Fibroblast of mammary gland (primary cell): ENCODE results near the gene DLD.
A peak's percentile ranks its signal among the peaks of the same experiment; 100 is the strongest.

ENCODE experiments used
- DNase-seq: peaks from one replicate; pipeline ENCODE4 v3.0.0-alpha.2; 2010; ENCODE audit warnings: low read depth
- H3K4me3 ChIP-seq: 2 replicates; pipeline ENCODE4 v1.5.1; 2011; ENCODE audit warnings: low read depth, mild to moderate bottlenecking, low read length, moderate library complexity; ENCODE audit not compliant: control insufficient read depth
- TF ChIP-seq, protein P1 (sequence below): conservative IDR thresholded peaks from 2 replicates; pipeline ENCODE4 v1.5.1; 2011; ENCODE audit warnings: low read depth, low read length, inconsistent platforms; ENCODE audit not compliant: control insufficient read depth, insufficient read depth

The DLD gene

DNA sequence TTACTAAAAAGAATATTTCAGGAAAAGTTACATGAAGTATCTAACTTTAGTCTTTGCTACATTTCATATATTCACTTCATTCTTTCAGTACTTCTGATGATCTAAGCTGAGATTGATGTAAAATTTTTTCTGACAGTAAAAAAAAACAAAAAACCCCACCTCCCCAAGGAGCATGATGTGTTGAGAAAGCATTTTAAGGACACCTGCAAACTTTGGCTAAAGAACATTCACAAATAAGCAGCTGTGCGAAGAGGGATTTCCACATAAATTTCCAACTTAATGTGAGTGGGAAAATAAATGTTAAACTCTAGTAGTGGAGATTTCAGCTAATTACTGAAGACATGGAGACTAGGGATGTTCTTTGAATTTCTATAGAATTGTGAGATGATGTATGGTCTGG lies 35.5 kb downstream of the DLD start:
- H3K4me3 ChIP-seq: no peak overlapping the region
- no peak for DNase-seq
- TF ChIP-seq, protein P1, sequence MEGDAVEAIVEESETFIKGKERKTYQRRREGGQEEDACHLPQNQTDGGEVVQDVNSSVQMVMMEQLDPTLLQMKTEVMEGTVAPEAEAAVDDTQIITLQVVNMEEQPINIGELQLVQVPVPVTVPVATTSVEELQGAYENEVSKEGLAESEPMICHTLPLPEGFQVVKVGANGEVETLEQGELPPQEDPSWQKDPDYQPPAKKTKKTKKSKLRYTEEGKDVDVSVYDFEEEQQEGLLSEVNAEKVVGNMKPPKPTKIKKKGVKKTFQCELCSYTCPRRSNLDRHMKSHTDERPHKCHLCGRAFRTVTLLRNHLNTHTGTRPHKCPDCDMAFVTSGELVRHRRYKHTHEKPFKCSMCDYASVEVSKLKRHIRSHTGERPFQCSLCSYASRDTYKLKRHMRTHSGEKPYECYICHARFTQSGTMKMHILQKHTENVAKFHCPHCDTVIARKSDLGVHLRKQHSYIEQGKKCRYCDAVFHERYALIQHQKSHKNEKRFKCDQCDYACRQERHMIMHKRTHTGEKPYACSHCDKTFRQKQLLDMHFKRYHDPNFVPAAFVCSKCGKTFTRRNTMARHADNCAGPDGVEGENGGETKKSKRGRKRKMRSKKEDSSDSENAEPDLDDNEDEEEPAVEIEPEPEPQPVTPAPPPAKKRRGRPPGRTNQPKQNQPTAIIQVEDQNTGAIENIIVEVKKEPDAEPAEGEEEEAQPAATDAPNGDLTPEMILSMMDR: no peak

DNA sequence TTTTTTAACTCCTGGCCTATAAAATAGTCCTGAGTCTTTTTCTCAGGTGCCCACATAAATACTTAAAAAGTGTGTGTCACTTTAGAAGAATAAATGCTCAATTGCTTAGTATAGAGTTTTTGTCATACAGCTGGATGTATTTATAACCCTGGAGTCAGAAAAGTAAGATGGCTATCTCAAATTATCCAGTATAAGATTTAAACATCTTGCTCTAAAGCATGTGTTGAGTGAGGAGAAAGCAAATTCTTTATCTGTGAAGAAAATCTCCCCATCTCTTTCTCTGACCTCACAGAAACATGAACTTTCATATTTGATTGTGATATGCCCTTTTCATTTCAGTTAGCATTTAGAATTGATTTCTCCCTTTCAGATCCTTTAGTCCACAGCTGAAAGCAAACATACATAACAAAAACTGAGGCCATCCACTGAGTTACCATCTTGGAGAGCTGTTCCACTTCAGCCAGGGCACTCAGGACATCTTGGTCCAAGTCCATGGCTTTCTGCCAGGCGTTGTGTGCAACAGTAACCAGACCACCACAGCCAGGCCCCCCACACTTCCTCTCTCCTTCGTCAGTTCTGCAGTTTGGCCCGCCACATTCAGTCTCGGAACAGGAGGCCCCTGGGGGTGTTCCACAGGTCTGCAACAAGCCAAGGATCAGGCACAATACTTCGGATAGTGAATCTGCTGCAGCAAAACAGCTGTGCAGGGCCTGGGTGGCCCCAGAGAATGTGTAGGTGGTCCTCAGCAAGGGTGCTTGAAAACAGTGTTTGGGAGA lies 40.9 kb downstream of the DLD start:
- DNase-seq: no peak
- H3K4me3 ChIP-seq: no peak overlapping the region

DNA sequence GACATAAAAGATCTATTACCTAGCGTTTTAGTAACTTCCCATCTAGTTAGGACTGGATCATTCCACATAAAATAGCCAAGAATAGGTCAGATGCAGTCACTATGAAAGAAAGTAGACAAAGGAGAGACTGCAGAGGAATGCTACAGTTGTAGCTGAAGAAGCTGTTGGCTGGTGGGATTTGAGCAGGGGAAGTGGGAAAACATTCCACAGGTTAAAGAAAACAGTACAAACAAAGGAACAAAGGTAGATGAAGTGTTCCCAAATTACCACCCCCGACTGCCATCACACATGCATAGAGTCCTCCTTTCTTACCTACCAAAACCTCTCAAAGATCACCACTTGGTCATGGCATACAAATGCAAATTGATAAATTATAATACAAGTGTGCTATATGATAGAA lies 41.8 kb downstream of the DLD start:
- TF ChIP-seq, protein P1: no peak
- H3K4me3 ChIP-seq: no peak overlapping the region
- DNase-seq: no peak

More for the DNA sequence above, 40.9 kb downstream of the DLD start:
- TF ChIP-seq, protein P1: no peak

DNA sequence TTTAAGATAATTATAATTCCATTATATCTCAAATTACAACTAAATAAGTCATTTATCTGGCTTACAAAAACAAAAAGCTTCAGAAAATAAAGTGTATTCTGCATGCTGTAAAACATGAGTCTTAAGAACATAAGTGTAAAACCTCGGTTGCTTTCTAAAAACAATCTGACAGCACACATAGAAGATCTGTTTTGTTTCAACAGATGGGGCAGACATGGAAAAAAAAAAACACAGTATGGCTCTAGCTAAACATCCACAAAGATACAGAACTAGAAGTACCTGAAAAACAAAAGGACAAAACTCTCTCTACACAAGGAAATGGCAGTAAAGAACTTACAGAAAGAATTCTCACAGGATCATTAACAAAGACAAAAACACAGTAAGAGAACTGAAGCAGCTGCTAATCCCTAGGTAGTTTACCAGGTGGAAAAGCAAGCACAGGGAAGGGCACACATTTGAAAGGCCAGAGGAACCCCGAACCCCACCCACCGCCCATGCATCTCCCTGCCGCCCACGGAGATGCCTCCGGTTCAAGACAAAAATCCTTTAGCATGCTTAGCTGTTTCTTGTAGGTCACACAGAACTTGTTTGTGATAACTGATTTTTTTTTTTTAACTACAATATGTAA lies 42.5 kb downstream of the DLD start:
- DNase-seq: no peak
- no peak overlapping the region for H3K4me3 ChIP-seq
- TF ChIP-seq, protein P1: no peak

DNA sequence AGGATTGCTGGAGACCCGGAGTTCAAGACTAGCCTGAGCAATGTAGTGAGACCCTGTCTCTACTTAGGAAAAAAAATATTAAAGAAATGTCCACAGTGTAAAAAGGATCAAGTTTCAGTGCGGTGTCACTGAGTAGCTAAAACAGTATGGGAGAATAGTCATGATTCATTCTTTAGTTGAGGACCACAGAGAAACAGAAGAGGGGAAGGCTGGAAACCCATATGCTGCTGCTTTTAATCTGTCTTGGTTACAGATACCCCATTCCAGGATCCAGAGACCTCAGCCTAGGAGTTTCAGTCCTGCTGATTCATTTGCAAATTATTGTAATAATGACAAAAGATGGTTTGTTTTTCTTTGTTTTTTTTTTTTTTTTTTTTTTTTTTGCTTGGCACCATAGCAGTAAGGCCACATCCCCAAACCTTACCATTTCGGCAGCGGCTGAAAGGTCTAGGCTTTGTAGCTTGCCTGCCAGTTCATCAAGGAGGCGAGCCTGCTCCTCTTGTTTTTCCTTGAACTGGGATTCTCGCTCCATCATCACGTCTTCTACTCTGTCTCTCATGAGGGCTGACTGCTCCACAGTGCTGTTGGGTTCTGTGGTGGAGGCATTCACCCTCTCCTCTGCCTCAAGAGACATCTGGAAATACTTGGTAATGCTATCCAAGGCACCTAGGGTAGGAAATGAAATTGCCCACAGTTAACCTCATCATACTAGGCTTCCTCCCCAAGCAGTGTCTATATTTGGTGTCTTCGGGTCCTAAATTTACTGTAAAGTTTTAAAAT lies 44.2 kb downstream of the DLD start:
- peak; percentile 75 for DNase-seq
- TF ChIP-seq, protein P1: no peak
- H3K4me3 ChIP-seq: no peak overlapping the region

DNA sequence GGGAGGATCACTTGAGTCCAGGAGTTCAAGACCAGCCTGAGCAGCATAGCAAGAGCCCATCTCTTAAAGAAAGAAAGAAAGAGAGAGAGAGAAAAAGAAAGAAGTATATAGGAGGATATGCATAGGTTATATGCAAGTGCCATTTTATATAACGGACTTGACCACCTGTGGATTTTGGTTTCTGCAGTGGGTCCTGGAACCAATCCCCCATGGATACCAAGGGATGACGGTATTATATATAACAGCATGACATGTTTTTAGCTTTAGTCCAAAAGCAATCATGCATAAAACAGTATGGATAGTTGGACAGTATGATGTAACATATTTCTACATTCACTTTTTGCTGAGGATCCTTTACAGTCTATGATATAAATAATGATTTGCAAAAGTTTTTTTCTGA lies 45.3 kb downstream of the DLD start:
- no peak for DNase-seq
- TF ChIP-seq, protein P1: no peak
- H3K4me3 ChIP-seq: no peak overlapping the region
